ENCODE data around the gene PYDC1. TPM values are rescaled to one million over a fixed set of nuclear protein-coding genes. Genes with fewer than 3 reads are reported as not detected.
"Not testable (repeated sequence)": the region's sequence is repeated elsewhere in the genome, so short reads cannot be mapped to it uniquely, and the experiment has no call there.

Gene PYDC1
- total RNA-seq = not detected

DNA sequence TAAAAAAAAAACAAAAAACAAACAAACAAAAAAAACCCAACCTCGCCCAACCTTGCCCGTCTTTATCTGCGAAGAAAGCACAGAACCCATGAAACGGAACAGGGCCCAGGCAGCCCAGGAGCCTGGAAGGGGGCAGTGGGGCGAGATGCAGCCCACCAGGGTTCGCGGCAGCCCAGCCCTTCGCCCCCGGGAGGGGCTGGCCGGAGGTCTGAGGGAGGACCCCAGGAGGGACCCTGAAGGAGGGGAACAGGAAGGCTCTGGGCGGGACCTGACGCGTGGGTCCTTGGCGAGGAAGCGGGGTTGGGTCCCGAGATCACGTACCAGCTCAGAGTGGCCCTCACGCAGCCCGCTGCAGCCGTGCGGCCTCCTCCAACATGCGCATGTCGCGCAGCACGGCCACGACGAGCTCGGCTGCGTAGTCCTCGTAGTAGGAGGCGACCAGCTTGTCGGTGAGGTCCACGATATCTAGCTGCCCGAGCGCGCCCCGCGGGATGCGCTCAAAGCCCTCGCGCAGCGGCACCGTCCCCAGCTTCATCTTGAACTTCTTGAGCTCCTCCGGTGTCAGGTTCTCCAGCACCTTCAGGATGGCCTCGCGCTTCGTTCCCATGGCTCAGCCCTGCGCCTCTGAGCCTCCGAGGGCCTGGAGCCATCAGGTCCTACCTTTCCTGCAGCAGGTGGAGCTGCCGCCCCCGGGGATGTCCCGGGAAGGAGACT lies at the start of gene PYDC1:
Gene PYDC1 (minus strand): TSS at position 714 of the 714 bp plus-strand sequence. CDS start 107 bp downstream, at position 607.
- Histone ChIP-seq H3K27me3 (ENCODE audit: insufficient read depth, low read length) (peaks cover 42% of the 10 kb centered on the region), H3K4me1 (ENCODE audit: insufficient read depth, low read length) (peaks cover 34% of the 10 kb centered on the region), H3K4me3 (ENCODE audit: low read length) (no peak within 1 kb of the TSS), H3K9me3 (ENCODE audit: low read depth, low read length) (no peaks in the 10 kb centered on the region)

DNA sequence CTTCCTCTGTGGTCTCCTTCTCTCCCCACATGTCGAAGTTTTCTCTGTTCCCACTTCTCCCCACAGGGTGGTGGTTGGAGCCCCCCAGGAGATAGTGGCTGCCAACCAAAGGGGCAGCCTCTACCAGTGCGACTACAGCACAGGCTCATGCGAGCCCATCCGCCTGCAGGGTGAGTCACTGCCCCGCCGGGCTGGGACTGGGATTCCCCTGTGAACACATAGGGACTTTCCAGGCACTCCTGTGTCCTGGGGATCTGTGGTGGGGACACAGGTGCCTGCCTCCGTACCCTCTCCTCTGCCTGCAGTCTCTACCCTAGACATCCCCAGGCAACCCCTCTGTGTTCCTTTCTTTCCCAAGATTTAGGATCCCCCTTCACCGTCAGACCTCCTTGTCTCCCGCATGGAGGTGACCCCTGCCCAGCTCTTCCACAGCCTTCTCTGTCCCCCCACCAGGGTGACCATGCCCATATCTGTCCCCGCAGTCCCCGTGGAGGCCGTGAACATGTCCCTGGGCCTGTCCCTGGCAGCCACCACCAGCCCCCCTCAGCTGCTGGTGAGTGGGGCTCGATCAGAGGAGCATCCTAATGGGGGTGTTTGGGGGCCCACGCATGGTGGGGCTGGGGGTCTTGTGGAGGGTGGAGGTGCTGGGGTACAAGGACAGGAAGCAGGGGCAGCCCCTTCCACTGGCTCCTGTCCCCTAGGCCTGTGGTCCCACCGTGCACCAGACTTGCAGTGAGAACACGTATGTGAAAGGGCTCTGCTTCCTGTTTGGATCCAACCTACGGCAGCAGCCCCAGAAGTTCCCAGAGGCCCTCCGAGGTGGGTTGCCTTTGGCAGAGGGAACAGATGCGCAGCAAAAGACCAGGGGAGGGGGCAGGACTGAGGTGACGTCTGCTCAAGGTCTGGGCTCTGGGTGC lies 48.7 kb upstream of the PYDC1 start:
- no peak overlapping the region for H3K4me3 ChIP-seq (ENCODE audit: low read length)
- no peaks in the 10 kb centered on the region for H3K9me3 ChIP-seq (ENCODE audit: low read depth, low read length)
- peaks cover 55% of the 10 kb centered on the region for H3K4me1 ChIP-seq (ENCODE audit: insufficient read depth, low read length)
- no peaks in the 10 kb centered on the region for H3K27me3 ChIP-seq (ENCODE audit: insufficient read depth, low read length)

DNA sequence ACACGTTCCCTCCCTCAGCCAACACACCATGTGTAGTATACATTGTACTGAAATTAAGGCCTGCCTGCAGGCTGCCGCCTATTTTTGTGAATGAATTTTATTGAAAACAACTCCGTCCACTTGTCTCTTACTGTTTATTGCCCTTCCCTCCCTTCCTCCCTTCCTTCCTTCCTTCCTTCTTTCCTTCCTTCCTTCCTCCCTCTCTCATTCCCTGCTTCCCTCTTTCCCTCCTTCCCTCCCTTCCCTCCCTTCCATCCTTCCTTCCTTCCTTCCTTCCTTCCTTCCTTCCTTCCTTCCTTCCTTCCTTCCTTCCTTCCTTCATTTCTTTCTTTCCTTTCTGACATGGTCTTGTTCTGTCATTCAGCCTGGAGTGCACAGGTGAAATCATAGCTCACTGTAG lies 45.1 kb upstream of the PYDC1 start:
- Histone ChIP-seq H3K9me3 (ENCODE audit: low read depth, low read length) (no peaks in the 10 kb centered on the region), H3K27me3 (ENCODE audit: insufficient read depth, low read length) (no peaks in the 10 kb centered on the region), H3K4me3 (ENCODE audit: low read length) (no peak overlapping the region), H3K4me1 (ENCODE audit: insufficient read depth, low read length) (peaks cover 78% of the 10 kb centered on the region)

DNA sequence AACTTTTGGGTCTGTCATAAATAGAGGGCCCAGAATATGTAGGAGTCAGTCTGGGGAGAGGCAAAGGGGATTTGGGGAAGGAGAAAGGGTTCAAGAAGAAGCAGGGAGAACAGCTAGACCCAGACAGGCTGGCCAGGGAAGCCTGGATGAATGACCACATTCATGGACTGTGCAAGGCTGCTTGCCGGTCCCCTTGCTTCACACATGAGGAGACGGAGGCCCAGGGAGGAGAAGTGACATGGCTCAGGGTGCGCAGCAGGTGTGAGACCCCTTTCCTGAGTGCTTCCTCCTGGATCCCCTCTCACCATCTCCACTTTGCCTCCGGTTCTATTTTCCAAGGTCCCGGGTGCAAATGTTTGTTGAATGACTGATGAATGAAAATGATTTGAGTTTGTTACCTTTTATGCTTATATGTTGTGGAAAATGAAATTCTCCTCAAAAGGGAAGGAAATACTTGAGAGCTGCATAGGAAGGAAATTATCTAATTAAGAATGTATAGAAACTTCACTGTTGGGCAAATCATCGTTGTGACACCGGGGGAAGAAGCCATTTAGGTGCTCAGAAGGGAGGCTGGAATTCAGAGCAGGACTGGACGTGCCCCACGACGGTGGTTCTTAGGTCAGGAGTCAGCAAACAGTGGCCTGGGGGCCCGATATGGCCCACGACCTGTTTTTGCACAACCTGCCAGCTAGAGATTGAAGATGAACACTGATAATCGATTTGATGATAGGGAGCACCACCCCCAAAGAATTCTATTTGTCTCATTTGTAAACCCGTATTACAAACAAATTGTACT lies 43.4 kb upstream of the PYDC1 start:
- peak overlapping the region; percentile 65 for H3K4me3 ChIP-seq (ENCODE audit: low read length)
- no peaks in the 10 kb centered on the region for H3K9me3 ChIP-seq (ENCODE audit: low read depth, low read length)
- peaks cover 81% of the 10 kb centered on the region for H3K4me1 ChIP-seq (ENCODE audit: insufficient read depth, low read length)
- no peaks in the 10 kb centered on the region for H3K27me3 ChIP-seq (ENCODE audit: insufficient read depth, low read length)

DNA sequence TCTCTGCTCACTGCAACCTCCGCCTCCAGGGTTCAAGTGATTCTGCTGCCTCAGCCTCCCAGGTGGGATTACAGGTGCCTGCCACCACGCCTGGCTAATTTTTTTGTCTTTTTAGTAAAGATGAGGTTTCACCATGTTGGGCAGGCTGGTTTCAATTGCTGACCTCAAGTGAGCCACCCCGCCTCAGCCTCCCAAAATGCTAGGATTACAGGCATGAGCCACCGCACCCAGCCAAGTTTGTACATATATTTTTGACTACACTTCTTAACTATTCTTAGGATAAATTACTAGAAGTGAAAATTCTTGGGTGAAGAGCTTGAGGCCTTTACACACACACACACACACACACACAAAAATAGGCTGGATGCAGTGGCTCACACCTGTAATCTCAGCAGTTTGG lies 41.4 kb upstream of the PYDC1 start:
- Histone ChIP-seq H3K4me3 (ENCODE audit: low read length) (no peak overlapping the region), H3K9me3 (ENCODE audit: low read depth, low read length) (no peaks in the 10 kb centered on the region), H3K27me3 (ENCODE audit: insufficient read depth, low read length) (no peaks in the 10 kb centered on the region), H3K4me1 (ENCODE audit: insufficient read depth, low read length) (peaks cover 83% of the 10 kb centered on the region)

DNA sequence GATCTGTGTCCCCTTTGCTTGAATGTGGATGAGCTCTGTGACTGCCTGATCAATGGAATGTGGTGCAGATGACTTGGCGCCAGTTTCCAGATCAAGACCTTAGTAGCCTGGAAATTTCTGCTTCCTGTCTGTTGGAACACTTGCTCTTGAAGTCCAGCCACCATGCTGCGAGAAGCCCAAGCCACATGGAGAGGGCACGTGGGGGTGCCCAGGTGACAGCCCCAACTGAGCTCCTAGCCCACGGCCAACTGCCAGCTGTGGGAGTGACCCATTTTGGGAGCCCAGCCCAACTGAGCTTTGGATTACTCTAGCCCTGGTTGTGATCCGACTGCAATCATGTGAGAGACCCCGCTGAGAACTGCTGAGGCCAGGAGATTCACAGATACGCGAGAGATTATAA lies 39.5 kb upstream of the PYDC1 start:
- no peaks in the 10 kb centered on the region for H3K27me3 ChIP-seq (ENCODE audit: insufficient read depth, low read length)
- H3K9me3 ChIP-seq (ENCODE audit: low read depth, low read length) = no peaks in the 10 kb centered on the region
- H3K4me1 ChIP-seq (ENCODE audit: insufficient read depth, low read length) = peaks cover 74% of the 10 kb centered on the region
- no peak overlapping the region for H3K4me3 ChIP-seq (ENCODE audit: low read length)

DNA sequence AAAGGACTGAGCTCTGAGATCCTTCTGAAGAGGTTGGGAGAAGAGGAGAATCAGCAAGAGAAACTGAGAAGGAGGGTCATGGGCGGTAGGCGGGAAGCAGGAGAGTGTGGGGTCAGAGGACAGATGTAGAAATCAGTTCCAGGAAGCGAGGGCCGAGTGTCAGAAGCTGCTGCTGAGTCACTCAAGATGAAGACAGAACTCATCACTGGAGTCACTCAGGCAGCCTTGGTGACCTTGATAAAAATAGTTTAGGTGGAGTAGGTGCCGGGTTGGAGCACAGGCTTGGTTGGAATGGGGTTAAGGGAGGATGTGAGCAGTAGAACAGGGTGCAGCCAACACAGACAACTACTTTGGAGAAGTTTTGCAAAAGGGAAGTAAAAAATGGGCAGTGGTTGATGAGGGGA lies 36.7 kb upstream of the PYDC1 start:
- Histone ChIP-seq H3K27me3 (ENCODE audit: insufficient read depth, low read length) (no peaks in the 10 kb centered on the region), H3K9me3 (ENCODE audit: low read depth, low read length) (no peaks in the 10 kb centered on the region), H3K4me3 (ENCODE audit: low read length) (no peak overlapping the region), H3K4me1 (ENCODE audit: insufficient read depth, low read length) (peaks cover 51% of the 10 kb centered on the region)

DNA sequence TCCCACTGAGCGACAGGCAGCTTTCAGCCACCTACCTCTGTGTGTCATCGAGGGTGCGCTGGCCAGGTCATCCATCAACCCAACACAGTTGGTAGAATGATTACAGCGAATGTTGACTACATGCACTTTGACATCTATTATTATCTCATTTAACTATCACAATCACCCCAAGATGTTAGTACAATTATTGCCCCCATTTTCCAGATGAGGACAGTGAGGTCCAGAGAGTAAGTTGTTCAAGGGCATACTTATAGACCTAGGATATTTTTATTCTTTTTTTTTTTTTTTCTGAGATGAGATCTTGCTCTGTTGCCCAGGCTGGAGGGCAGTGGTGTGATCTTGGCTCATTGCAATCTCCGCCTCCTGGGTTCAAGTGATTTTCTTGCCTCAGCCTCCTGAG lies 34.5 kb upstream of the PYDC1 start:
- no peaks in the 10 kb centered on the region for H3K27me3 ChIP-seq (ENCODE audit: insufficient read depth, low read length)
- no peak overlapping the region for H3K4me3 ChIP-seq (ENCODE audit: low read length)
- H3K9me3 ChIP-seq (ENCODE audit: low read depth, low read length) = no peaks in the 10 kb centered on the region
- peaks cover 43% of the 10 kb centered on the region for H3K4me1 ChIP-seq (ENCODE audit: insufficient read depth, low read length)

DNA sequence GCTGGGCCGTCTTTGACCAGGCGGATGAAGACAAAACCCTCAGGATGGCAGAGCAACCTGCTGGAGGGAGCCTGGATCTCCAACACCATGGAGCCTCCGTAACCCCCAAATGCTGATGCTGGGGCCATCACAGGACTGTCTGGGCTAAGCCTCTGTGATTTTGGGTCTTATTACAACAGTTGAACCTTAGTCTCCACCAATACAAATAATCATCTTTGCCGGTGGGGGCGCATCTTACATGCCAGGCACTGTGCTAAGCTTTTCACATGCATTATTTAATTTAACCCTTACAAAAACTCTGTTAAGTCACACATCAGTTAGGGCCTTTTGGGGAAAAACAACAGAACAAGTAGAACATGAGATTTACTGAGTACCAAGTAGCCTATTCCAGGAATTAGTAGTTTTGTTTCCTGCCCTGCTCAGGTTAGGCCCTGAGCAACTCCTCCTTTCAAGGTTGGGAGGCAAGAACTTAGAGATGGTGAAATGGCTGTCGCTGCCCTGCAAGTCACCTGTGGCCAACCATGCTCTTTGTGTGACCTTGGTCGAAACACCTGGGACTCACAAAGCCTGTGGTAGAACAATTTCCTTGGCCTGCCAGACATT lies 33.9 kb upstream of the PYDC1 start:
- H3K9me3 ChIP-seq (ENCODE audit: low read depth, low read length) = no peaks in the 10 kb centered on the region
- H3K4me3 ChIP-seq (ENCODE audit: low read length) = no peak overlapping the region
- H3K4me1 ChIP-seq (ENCODE audit: insufficient read depth, low read length) = peaks cover 39% of the 10 kb centered on the region
- H3K27me3 ChIP-seq (ENCODE audit: insufficient read depth, low read length) = no peaks in the 10 kb centered on the region

DNA sequence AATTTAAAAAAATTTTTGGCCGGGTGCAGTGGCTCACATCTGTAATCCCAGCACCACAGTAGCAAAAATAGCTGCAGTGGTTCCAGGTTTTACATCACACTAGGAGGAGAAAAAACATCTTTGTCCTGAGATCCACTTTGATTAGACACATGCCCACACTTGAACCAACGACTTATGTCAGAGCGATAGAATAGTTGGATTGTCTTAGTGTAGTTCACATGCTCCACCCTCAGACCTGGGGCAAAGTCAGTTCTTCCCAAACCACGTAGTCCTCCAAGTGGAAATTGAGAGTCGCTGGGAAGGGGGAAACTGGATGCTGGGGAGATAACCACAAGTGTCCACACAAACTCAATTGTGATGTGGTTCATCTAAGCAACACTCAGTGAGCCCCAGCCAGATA lies 31.4 kb upstream of the PYDC1 start:
- Histone ChIP-seq H3K27me3 (ENCODE audit: insufficient read depth, low read length) (no peaks in the 10 kb centered on the region), H3K4me1 (ENCODE audit: insufficient read depth, low read length) (peaks cover 32% of the 10 kb centered on the region), H3K9me3 (ENCODE audit: low read depth, low read length) (no peaks in the 10 kb centered on the region), H3K4me3 (ENCODE audit: low read length) (no peak overlapping the region)

DNA sequence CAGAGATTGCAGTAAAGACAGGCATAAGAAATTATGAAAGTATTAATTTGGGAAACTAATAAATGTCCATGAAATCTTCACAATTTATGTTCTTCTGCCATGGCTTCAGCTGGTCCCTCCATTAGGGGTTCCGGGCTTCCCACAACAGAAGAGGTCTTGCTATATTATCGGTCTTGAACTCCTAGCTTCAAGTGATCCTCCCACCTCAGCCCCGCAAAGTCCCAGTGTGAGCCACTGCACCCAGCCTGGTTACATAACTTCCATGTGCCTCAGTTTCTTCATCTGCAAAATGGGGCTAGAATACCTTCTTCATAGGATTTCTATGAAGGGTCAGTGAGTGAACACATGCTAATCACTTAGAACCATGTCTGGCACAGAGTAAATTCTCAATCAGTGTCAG lies 29.4 kb upstream of the PYDC1 start:
- H3K4me1 ChIP-seq (ENCODE audit: insufficient read depth, low read length) = peaks cover 42% of the 10 kb centered on the region
- H3K4me3 ChIP-seq (ENCODE audit: low read length) = no peak overlapping the region
- H3K27me3 ChIP-seq (ENCODE audit: insufficient read depth, low read length) = no peaks in the 10 kb centered on the region
- no peaks in the 10 kb centered on the region for H3K9me3 ChIP-seq (ENCODE audit: low read depth, low read length)

DNA sequence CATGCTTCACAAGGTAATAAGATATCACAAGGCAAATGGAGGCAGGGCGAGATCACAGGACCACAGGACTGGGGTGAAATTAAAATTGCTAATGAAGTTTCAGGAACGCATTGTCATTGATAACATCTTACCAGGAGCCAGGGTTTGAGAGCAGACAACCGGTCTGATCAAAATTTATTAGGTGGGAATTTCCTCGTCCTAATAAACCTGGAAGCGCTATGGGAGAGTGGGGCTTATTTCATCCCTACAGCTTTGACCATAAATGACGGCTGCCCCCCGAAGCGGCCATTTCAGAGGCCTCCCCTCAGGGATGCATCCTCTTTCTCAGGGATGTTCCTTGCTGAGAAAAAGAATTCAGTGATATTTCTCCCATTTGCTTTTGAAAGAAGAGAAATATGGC lies 28.7 kb upstream of the PYDC1 start:
- H3K9me3 ChIP-seq (ENCODE audit: low read depth, low read length); H3K27me3 ChIP-seq (ENCODE audit: insufficient read depth, low read length); H3K4me3 ChIP-seq (ENCODE audit: low read length): not testable (repeated sequence)
- peaks cover 40% of the 10 kb centered on the region for H3K4me1 ChIP-seq (ENCODE audit: insufficient read depth, low read length)

DNA sequence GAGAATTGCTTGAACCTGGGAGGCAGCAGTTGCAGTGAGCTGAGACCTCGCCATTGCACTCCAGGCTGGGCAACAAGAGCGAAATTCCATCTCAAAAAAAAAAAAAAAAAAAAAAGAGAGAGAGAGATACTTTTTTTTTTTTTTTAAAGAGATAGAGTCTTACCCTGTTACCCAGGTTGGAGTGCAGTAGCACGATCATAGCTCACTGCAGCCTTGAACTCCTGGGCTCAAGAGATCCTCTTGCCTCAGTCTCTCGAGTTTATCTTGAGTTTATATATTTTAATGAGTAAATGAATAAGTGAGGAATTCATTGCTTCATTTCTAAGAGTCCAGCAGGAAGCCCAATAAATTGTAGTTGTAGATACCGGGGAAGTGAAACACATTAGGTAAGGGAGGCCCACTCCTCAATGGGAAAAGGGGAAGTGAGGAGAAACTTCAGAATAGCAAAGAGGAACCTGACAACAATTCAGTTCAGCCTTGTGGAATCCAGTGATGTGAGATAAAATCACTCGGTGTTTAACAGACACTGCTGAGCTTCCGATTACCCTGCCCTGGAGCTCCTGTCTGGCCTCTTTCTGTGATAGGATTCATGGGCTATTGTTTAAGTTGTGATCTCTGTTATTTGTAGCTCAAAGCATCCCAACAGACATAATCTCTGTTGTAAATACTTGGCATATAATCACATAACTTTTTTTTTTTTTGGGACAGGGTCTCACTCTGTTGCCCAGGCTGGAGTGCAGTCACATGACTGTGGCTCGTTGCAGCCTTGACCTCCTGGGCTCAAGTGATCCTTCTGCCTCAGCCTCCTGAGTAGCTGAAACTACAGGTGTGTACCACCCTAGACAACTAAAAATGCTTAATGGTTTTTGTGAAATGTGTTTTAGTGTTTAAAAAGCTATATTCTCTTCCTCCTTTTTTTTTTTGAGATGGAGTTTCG lies 27.1 kb upstream of the PYDC1 start:
- Histone ChIP-seq H3K9me3 (ENCODE audit: low read depth, low read length) (no peaks in the 10 kb centered on the region), H3K4me1 (ENCODE audit: insufficient read depth, low read length) (peaks cover 40% of the 10 kb centered on the region), H3K27me3 (ENCODE audit: insufficient read depth, low read length) (no peaks in the 10 kb centered on the region), H3K4me3 (ENCODE audit: low read length) (no peak overlapping the region)

DNA sequence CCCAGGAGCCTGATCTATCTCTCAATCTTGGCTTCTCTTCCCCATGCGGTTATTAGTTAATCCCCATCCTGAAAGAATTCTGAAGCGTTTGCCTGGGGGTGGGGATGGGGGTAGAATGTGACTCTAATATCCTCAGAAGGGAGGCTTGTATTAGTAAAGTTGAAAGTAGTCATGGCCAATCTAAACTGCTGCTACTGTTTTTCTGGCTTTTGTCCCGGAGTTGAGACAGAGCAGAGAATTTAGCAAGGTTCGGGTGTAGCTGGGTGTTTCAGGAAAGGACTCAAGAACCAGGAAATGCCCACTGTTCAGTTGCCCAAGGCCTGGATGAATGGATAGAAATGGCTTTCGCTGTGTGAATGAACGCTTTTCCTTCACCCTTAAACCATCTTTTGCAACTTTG lies 25.3 kb upstream of the PYDC1 start:
- no peaks in the 10 kb centered on the region for H3K27me3 ChIP-seq (ENCODE audit: insufficient read depth, low read length)
- no peaks in the 10 kb centered on the region for H3K9me3 ChIP-seq (ENCODE audit: low read depth, low read length)
- H3K4me1 ChIP-seq (ENCODE audit: insufficient read depth, low read length) = peaks cover 40% of the 10 kb centered on the region
- no peak overlapping the region for H3K4me3 ChIP-seq (ENCODE audit: low read length)

Data from mononuclear cell (primary cell).